DMS153 (cell line): ENCODE data around the gene MLST8.
"Not testable (repeated sequence)": the region's sequence is repeated elsewhere in the genome, so short reads cannot be mapped to it uniquely, and the experiment has no call there.

ENCODE experiments used
- DNase-seq: peaks from one replicate; lab custom pipeline; 2025; lab: John Stamatoyannopoulos, UW

Gene MLST8

DNA sequence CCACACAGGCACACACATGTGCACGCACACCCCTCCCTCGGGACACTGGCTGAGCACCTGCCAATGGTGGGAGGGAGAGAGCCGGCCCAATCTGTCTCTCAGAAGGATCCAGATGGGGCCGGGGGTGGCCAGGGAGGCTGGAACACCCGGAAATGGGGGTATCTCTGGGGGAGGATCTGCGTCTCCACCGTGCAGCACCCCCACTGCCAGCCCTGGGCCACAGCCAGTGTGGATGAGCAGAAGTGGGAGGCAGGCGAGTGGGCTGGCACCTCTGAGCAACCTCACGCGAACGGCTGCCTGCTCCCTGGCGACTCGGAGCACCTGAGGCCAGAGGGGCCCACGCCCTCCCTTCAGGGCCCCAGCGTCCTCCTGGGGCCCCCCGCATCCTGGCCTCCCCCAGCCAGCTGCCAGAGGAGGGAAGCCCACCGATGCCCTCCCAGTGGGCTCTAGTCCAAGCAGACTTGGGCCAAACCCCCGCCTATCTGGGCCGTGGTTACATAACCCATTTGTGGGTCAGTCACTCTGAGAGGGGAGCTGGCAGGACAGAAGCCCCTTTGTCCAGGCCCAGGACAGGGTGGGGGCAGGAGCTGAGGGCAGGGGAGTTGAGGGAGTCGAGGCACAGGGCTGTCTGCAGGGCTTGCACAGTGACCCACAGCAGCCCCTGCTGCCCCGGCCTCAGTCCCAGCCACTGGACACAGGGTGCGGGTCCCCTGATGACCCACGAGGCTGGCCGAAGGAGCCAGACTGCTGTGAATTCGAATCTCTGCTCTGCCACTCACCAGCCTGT lies 14.4 kb upstream of the MLST8 start:
- no peak for DNase-seq

DNA sequence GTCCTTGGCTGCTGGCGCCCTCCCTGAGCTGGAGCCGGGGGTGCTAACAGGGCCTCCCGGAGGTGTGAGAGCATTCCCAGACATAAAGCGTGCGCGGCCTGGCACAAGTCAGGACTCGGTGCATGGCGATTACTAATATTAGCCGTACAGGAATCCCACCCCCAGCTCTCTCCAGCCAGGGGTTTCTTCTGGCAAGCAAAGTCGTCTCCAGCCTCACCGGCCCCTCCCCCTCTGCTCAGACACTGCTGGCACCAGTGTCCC lies 13.9 kb upstream of the MLST8 start:
- DNase-seq, result no peak

DNA sequence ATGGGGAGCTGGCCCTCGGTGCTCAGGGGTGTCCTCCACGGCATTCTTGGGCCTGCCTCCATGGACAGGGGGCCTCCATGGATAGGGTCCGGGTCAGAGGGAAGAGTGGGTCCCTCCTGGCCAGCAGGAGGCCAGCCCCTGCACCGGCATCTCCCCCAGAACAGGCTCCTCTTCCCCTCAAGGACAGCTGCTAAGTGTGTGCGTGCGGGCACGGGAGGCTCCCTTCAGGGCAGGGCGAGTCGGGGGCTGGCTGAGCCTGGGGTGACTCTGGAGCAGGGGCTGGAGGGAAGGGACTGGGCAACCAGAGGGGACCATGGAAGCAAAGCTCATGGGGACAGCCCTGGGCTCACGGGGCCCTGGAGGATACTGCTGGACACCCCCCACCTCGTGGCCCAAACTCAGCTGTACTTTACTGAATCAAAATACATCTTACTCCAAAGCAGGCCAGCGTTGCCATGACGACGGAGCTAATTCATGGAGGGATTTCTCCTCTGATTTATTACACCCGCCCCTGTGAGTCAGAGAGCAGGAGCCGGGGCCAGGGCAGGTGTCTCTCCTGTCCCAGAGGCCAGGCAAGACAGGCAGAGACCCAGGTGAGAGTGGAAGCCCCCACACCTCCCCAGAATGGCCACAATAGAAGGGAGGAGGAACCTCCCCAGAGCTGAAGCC lies 11.0 kb upstream of the MLST8 start:
- no peak for DNase-seq

DNA sequence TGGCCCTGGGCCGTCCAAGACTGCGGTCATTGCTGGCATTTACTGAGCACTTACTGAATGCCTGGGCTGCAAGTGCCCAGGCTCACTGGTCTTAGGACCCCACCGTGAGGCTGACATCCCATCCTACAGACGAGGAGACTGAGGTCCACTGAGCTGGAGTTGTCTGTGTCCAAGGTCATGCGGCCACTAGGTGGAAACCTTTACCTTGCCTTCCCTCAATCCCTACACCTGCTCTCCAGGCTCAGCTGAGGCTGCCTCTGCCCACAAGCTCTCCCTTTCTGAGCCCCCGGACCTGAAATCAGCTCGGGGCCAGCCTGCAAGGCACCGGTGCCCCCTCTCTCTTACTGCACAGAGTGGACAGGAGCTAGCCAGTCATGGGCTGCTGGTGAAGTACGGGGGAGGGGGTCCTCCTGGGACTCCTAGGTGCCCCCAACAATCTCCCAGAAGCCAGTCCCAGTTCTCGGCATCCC lies 10.4 kb upstream of the MLST8 start:
- DNase-seq, result peak; percentile 30

DNA sequence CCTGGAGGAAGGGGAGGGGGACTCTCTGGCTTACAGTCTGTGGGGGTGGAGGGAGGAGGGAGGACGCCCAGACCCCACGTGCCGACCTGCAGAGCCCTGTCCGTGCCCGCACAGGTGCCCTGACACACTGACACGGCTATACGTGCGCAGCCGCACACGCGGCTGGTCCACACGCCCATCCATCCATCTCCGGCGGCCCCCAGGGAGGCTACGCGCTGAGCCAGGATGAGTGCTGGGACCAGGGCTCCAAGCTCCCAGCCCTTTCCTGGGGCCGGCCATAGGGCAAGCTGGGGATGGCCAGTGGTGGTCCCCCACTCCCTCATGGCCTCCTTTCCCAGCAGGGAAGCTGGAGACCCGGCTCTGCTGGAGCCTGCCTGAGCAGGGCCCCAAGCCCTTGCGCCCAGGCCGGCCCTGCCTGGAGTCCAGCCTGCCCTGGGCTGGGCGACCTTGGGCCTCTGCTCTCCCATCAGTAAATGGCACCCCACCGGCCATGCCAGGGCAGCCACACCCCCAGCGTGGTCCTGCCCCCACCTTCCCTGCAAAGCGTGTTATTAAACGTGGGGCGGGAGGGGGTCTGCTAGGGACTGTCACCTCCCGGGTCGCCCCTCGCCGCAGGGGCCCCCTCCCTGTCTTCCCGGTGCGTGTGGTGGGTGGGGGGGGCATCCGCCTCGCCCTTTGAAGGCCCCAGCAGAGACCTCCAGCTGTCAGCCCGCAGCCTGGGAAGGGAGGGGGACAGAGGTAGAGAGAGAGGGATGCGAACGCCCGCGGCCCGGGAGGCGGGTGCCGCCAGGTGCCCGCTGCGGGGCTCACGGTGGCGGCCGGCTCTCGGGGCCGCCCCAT lies 9.7 kb upstream of the MLST8 start:
- no peak for DNase-seq

DNA sequence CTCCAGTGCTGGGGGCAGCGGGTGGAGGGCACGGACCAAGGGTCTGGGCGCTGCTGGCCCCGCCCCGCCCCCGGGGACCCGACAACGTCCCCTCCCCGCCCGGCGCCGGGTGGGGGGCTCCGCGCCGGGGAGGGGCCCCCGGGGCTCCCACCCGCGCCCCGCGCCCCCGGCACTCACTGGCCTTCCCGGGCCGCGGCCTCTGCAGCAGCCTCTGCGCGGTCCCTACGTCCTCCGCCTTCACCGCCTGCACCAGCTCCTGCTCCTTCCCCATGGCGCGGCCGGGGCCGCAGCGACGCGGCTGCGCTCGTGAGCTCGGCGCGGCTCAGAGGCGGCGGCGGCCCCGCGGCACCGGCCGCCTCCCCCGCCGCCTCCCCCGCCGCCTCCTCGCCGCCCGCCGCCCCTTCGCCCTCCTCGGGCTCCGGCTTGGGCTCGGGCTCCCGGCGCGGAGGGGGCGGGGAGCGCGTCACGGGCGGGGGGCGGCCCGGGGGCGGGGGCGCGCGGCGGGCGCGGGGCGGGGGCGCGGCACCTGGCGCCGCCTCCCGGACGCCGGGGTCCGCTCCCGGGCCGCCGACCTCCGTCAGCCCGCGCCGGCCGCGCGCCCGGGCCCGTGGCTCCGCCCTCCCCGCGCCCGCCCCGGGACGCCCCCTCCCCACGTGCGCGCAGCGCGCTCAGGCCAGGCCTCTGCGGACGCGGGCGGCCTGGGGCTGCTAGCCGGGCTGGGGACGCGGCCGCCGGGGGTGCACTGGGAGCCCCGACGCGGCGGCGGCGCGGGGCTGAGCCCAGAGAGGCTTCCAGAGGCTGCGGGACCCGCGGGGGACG lies 8.9 kb upstream of the MLST8 start, which contains the start of gene CASKIN1:
TSS of gene CASKIN1 (minus strand) at position 444 of the 819 bp plus-strand sequence. CDS start at position 271, 173 bp downstream.
- no peak for DNase-seq

DNA sequence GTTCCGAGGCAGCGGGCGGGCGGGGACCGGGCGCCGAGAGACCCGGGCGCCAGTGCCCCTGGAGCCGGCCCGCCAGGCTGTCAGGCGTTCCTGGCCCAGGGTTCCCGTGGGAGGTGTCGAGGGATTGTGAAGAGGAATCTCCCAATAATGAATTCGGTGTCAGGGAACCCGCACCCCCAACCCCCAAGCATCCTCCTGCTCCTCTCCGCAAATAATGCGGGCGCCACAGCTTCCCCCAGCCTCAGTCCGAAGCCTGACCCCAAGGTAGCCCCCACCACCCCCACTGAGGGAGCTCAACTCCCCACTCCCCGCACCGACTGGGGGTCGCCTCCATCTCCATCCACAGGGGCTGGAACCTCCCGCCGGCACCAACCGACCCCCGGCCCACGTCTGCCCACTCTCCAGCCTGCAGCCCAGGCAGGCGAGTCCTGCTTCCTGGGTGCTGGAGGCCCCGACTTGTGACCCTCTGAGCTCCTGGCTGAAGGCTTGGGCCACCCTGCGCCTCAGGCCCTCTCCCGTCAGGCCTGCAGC lies 8.2 kb upstream of the MLST8 start:
- DNase-seq, result no peak

DNA sequence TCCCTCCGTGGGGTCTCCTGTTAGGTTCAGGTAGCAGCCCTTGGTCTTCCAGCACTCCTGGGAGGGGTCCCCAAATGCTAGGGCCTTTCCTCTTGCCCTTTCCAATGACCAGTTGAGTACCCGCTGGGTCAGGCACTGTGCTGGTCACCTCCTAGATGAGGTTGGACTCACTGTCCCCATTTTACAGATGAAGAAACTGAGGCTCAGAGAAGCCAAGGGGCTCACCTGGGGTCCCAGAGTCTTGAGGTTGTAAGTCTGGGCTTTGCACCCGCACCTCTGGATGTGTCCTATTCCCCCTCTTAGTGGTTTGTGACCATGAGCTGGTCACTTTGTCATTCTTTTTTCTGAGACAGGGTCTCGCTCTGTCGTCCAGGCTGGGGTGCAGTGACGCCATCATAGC lies 7.5 kb upstream of the MLST8 start:
- DNase-seq, result no peak

DNA sequence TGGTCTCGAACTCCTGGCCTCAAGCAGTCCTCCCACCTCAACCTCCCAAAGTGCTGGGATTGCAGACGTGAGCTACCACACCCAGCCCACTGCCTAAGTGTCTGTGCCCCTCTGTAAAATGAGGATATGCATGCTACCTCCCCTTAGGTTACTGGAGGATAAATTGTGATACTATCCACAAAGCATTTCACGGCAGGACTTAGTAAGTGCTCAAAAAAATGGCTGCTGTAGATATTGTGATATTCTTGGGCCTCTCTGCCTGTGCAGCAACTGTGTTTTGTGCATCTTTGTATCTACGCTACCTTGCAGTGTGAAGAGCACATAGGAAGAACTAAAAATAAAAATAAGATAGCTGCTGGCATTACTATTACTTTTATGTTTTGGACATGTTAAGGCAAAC lies 7.0 kb upstream of the MLST8 start:
- DNase-seq, result no peak

DNA sequence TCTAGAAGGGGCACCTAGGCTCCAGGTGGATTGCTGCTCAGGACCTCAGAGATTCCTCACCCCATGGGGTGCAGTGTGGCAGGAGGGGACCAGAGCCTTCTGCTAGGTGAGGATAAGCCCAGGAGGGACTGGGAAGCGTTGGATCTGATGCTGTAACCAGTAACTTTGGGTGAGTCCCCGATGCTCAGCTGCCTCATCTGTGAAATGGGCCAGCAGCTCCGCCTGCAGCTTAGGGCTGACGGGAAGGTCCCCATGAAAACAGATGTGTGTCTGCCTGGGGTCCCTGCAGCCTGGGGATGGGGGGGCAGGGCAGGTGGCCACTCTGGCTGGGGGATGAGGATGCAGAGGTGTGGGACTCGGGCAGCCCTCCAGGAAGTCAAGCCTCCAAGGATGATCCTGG lies 6.2 kb upstream of the MLST8 start:
- DNase-seq, result no peak

DNA sequence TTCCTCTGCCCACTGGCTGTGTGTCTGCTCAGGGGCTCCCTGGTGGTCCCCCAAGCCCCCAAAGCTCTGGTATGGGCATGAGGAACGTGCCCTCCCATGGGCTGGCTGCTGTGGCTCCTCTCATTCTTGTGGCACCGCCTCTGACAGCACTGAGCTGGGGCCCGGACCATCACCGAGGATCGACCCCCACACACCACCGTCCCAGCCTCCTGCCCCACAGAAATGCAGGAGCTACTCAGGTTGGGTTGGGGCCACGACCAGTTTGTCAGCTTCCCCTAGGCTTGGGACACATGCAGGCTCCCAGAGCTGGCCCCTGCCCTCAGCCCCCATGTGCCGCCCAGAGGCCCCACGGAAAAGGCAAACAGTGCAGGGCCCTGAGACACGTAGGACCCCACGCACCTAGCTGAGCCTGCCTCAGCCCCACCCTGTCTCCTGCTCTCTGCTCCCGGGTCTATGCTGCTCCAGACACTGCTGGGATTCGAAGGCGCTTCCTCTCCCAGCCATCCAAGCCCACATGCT lies 5.6 kb upstream of the MLST8 start:
- no peak for DNase-seq

DNA sequence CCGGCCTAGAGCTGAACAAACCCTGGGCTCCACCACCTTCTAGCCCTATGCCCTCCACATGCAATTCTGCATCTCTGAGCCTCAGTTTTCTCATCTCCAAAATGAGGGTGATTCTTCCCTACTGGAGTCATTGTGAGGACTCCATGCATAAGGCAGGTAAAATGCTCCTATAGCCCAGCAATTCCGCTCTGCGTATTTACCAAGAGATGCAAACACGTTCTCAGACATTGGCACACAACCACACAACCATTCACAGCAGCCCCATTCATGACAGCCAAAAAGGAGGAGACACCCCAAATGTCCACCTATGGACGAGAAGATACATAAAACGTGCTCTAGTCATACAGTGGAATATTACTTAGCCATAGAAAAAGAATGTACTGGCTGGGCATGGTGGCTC lies 4.9 kb upstream of the MLST8 start:
- DNase-seq, result no peak

DNA sequence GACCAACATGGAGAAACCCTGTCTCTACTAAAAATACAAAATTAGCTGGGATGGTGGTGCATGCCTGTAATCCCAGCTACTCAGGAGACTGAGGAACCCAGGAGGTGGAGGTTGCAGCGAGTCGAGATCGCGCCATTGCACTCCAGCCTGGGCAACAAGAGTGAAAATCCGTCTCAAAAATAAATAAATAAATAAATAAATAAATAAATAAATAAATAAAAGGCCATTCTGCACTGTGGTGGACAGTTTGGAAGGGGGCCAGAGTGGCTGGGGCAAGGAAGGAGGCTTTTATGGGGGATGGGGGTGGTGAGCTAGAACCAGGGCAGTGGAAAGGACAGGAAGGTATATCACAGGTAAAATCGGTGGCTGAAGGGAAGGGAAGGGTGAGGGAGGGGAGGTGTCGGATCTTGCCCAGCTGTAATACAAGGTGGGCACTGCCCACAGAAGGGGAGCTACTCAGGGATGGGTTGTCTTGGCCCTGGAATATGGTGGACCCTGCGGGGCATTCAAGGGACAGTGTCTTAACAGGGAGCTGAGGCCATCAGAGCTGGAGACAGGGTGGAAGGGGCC lies 2.0 kb upstream of the MLST8 start:
- DNase-seq, result not testable (repeated sequence)

DNA sequence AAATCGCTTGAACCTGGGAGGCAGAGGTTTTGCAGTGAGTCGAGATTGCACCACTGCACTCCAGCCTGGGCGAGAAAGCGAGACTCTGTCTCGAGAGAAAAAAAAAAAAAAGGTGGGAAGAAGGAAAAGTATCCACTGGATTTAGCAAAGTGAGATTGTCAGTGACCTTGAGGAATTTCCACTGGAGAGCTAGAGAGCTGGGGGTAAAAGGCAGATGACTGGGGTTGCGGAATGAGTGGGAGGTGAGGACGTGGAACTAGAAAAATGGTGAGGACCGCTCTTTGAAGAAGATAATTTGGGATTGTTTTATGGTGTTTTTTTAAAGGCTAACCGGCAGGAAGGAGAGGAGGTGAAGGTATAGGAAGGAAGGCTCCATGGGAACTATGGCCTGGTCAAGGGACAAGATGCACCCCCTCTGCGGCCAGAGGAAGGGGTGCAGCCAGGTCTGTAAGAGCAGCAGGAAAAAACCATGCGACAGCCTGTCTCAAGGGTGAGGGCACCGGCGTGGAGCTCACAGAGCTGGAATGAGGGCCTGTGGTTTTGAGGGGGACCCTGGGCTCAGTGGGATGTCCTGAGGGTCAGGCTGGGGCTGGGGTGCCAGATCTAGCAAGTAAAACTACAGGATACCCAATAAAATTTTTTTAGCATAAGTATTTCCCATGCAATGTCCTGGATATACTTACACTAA lies 694 bp upstream of the MLST8 start:
- no peak for DNase-seq

DNA sequence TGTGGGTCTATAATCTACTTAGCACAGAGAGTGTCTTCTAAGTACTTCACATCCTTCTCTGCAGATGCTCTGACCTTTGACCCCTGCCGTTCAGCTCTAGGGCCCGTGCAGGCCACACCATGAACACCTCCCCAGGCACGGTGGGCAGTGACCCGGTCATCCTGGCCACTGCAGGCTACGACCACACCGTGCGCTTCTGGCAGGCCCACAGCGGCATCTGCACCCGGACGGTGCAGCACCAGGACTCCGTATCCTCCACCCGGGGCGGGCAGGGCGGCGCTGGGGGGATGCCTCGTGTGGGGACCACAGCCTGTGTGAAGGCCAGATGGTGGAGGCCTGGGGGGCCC lies 686 bp downstream of the MLST8 start:
- DNase-seq, result no peak

DNA sequence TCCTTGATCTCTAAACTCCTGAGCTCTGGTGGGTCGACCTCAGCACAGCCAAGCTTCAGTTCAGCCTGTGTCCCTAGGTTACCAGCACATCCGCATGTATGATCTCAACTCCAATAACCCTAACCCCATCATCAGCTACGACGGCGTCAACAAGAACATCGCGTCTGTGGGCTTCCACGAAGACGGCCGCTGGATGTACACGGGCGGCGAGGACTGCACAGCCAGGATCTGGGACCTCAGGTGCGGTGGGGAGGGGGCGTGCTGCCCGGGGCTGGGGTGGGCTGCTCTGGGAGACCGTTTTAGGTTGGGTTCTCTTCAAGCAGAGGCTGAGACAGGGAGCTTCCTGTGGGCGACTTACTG lies 1.1 kb downstream of the MLST8 start:
- DNase-seq, result no peak

DNA sequence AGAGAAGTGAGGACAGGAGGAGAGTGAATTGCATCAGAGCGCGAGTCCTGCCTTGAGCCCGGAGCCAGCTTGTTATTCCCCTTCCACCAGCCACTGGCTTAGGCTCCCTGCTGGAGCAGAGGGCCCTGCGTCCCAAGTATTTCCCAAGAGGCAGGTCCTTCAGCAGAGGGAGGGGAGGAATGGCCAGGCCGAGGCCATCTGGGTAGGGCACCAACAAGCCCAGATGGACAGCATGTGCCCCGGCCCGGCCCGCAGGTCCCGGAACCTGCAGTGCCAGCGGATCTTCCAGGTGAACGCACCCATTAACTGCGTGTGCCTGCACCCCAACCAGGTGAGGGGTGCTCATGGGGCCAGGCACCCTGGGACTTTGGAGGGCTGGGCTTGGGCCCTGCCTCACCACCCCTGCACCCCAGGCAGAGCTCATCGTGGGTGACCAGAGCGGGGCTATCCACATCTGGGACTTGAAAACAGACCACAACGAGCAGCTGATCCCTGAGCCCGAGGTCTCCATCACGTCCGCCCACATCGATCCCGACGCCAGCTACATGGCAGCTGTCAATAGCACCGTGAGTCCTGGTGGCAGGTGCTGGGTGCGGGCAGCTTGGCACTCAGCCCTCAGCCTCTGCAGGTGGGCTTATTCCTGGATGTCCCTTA lies 1.7 kb downstream of the MLST8 start:
- no peak for DNase-seq

DNA sequence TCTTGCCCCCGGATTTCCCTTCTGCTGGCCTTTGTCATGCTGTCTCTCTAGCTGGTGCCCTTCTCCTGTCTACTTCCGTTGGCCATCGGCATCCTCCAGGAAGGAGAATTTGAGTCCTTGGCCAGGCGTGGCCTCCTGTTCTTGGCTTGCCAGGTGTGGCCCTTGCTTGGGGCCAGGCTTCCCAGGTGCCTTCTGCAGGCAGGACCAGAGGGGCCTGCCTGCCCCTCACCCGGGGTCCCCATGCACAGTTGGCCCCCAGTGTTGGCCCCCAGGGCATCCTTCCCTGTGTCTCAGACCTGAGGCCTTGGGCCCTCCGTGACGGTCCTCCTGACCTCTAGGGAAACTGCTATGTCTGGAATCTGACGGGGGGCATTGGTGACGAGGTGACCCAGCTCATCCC lies 2.6 kb downstream of the MLST8 start:
- no peak for DNase-seq

DNA sequence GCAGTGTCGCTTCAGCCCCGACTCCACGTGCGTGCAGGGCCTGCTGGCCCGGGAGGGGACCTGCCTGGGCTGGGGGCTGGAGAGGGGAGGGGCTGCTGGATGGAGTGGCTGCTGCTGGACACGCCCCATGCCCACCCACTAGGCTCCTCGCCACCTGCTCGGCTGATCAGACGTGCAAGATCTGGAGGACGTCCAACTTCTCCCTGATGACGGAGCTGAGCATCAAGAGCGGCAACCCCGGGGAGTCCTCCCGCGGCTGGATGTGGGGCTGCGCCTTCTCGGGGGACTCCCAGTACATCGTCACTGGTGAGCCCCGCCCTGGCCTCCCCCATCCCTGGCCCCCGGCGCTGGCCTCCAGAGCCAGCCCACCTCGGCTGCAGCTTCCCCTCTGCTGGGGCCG lies 3.1 kb downstream of the MLST8 start:
- DNase-seq, result no peak

DNA sequence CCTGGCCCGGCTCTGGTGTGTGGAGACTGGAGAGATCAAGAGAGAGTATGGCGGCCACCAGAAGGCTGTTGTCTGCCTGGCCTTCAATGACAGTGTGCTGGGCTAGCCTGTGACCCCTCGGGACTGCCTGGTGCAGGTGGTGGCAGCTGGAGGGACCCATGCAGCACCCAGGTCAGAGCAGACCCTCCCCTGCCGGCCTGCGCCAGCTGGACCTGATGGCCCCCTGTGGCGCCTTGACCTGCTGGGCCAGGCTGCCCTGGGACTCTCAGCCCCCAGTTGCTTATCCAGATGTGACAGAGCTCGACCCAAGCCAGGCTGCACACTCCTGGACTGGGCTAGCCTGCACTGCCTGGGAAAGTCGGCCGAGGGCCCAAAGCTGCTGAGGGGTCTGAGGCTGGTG lies 3.5 kb downstream of the MLST8 start:
- no peak for DNase-seq
